NCI-H187 (cell line): ENCODE results near the gene HES5.
A peak's percentile ranks its signal among the peaks of the same experiment; 100 is the strongest.

Experiments
- DNase-seq, 2 experiments: peaks; one replicate each; lab custom pipeline; 2025; lab: John Stamatoyannopoulos, UW

HES5 gene

GRCh38 chr1:2530513-2531361 is 674 bp upstream of the HES5 start:
- DNase-seq: no peak

DNA sequence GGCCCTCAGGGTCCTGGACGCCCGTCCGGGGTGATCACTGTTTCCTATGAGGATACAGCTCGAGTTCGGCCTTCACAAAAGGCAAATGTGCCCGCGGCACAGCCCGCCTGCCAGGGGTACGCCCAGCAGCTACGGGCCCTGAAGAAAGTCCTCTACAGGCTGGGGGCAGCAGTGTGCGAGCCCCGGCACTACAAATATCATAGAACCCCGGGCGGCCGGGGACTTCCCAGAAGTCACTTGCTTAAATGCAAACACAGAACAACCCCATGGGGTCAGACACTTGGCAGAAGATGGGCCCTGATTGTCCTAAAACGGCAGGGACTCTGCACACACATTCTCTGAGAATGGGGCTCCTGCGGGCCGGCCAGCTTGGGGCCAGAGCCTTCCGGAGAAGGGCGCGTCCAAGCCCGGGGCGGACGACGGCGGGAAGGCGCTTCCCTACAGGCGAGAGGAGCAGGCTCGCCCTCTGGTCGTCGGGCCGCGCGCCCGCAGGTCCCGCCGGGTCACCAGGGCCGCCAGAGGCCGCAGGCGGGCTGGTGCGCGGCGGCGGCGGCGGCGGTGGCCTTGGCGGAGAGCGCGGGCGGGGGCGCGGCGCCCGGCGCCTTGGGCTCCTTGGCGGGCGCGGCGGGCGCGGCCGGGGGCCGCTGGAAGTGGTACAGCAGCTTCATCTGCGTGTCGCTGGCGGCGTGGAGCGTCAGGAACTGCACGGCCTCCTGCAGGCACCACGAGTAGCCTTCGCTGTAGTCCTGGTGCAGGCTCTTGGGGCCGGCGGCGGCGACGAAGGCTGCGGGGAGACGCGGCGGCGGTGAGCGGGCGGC is 888 bp downstream of the HES5 start:
- no peak for DNase-seq

GRCh38 chr1:2528611-2528965 is 1.5 kb downstream of the HES5 start:
- DNase-seq: no peak

GRCh38 chr1:2528016-2528415 is 2.0 kb downstream of the HES5 start:
- no peak for DNase-seq

- no peak for DNase-seq
Measured at GRCh38 chr1:2527556-2527860, 2.6 kb downstream of the HES5 start.

DNA sequence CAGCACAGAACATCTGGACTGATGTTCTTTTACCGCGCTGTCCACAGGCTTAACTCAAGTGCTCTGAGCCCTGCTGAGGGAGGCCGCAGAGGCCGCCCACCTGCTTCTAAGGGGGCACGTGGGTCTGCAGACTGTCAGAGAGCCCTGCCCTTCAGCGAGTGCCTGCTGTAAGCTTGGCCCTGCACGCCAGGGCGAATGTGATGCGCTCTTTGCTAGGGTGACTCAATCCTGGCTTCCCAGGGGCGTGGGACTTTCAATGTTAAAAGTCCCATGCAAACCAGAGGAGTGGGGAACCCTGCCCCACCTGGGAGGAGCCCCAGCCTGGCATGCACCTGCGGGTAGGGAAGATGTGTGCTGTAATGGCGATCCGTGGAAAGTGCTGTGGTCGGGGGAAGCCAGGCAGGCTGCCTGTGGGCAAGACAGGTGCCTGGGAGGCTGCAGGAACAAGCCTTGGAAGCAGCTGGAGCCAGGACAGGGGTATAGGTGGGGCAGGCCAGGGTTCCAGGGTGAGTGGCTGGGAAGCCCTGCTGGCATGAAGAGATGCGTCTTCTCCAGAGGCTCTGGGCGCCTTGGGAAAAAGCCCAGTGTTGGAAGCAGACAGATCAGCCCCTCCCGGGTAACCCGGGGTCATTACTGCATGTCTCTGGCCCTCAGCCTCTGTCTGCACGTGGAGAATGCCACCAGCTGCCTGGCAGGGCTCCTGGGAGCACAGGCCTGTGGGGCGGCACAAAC is 3.1 kb downstream of the HES5 start:
- no peak for DNase-seq

GRCh38 chr1:2525920-2526823 is 3.9 kb downstream of the HES5 start, which contains the start of gene PANK4:
TSS of gene PANK4 (minus strand) at chr1:2526596. CDS start at chr1:2526587, 9 bp downstream.
- peak; percentile 39 to 79 for DNase-seq

GRCh38 chr1:2525572-2525919 is 4.5 kb downstream of the HES5 start:
- DNase-seq: no peak

- DNase-seq: no peak
Measured at GRCh38 chr1:2523891-2524609, 6.0 kb downstream of the HES5 start.

GRCh38 chr1:2523191-2523890 is 6.7 kb downstream of the HES5 start:
- no peak for DNase-seq

GRCh38 chr1:2522230-2522629 is 7.8 kb downstream of the HES5 start:
- no peak for DNase-seq

DNA sequence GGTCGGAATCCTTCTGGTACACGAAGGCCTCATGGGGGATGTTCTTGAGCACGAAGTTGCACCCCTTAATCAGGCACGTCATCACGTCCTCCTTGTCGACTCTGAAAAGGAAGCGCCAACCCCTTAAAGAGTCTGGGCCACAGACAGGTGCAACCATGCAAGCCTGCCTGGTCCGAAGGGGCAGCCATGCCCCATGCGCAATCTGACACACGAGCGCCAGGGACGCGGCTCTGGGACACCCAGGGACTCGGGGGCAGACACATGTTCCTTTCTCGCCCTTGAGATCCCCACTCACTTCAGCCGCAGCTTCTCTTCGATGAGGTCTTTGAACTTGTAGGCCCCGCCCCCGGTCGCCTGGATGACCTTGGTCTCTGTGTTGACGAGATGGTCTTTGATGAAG is 9.3 kb downstream of the HES5 start:
- no peak for DNase-seq

- DNase-seq: no peak
Measured at GRCh38 chr1:2520206-2520605, 9.9 kb downstream of the HES5 start.

GRCh38 chr1:2519729-2520128 is 10.3 kb downstream of the HES5 start:
- DNase-seq: no peak

DNA sequence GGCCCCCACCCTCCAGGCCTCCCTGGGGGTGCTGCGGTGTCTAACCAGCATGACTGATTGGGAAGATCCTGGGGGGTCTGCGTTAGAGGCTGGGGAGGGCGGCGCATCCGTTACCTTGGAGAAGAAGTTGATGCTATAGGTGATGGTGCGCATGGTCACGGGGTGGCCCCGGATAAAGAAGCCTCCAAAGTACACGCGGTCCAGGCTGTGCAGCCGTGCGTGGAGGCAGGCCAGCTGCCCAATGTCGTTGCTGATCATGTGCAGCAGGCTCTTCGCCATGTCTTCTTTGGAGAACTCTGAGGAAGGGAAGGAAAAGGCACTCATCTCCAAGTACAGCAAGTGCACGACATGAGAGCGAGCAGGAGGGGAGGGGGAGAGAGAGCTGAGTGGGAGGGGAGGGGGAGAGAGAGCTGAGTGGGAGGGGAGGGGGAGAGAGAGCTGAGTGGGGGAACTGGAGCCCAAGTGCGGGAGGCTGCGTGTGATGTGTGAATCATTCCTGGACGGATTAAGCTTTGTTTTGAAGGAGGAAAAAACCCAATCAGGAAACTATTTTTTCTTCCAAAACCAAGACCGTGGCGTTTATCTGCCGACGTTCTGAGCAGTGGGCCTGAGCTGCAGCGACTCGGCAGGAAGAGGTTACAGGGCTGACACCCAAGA is 10.9 kb downstream of the HES5 start:
- DNase-seq: no peak

DNA sequence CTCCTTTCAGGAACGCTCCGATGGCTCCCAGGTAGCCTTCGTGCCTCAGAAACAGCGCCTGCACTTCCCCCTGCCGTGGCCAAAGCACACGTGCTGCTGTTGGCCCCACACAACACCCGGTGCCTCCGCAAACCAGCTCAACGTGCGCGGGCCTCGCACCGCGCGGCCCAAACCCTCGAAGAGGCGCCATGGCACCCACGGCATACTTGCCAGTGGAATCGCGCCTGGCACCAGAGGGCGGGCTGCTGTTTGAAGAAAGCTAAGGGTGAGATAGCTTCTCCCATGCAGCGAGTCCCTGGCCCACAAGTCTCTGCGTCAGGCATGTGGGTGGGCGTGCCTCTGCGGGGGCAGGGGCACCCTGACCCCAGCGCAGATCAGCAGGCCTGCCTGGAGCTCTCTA is 11.5 kb downstream of the HES5 start:
- DNase-seq: no peak

GRCh38 chr1:2517966-2518365 is 12.1 kb downstream of the HES5 start:
- DNase-seq: no peak

DNA sequence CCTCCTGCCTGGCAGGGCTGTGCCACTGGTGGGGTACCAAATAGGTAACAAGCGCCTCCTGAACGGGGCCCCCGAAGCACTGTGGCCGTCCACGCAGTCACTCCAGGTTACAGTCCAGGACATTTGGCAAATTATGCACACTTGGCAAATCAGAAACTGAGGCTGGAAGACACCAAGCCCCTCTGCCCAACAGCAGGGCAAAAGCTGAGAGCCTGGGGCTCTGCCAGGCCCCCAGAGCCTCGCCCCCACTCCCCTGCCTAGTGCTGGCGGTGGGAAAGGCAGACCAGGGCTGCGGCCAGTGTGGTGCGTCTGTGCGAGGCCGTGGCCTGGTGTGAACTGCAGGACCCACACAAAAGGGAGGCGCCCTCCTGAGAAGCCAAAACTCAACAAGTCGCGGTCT is 13.1 kb downstream of the HES5 start:
- no peak for DNase-seq

DNA sequence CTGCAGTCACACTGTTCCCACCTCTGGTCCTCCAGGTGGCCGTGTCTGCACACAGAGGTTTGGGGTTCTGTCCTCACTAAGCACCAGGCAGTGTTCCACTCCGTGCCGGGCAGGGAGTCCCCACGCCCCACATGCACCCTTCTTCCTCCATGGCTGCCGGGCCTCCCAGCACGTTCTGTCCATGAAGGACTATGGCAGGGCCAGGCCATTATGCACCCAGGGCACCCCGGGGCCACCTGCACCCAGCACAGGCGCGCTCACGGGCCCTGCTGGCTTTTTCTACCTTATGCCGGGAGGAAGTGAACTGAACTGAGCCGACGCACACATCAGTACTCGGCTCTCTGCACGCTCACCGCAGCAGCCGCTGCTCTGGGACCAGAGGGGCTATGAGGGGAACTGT is 13.9 kb downstream of the HES5 start:
- DNase-seq: no peak

DNA sequence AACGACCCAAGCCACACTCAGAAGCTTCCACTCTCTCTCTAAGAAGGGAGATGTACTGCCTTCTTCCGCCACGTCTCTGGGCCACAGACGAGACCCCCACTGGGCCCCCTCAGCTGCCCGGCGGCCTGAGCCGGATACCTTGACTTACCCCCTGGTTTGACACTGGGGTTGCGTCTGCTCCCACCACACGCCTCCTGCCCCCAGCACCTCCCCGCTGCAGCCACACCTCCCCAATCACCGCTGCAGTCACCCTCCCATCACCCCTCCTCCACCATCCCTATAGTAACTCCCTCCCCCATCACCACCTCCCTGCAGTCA is 14.3 kb downstream of the HES5 start:
- no peak for DNase-seq
